Embryonic facial prominence (tissue), 1 donor: ENCODE measurements around the gene PRR19.
"Not testable (repeated sequence)": the region's sequence is repeated elsewhere in the genome, so short reads cannot be mapped to it uniquely, and the experiment has no call there.

ENCODE experiments used
- DNase-seq: peaks from one replicate; pipeline ENCODE4 v3.0.0-alpha.2; 2016; ENCODE audit errors: extremely low spot score

Gene PRR19

DNA sequence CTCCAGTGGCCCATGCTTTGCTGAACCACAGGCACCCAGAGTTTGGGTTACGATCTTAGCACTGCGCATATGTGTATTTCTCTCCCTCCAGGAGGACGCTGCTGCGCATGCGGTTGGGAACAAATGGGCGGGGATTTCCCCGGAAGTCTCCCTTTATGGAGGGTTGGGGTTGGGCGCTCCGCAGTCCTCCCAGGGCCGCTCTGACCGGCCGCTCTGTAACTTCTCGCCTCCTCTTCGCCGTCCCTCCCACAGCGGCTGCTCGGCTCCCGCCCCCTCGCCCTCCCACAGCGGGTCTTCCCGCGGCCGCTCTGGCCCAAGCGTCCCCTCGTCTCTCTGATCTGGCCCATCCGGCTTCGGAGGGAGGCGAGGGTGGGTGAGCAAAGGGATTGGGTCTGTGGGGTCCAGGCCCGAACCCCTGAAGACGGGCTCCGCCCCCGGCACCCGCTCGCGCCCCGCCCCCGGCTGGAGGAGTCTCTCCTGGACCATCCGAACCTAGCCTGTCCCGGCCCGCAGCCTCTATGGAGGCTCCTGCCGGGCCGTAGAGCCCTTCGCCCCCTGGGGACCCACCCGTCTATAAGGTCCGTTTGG is 23.5 kb downstream of the PRR19 start, which contains the start of gene MEGF8:
Gene MEGF8, plus strand, starts transcription at position 328 of the 588 bp plus-strand sequence. CDS start 609 bp downstream, outside the sequence.
- DNase-seq: peak; percentile 97

DNA sequence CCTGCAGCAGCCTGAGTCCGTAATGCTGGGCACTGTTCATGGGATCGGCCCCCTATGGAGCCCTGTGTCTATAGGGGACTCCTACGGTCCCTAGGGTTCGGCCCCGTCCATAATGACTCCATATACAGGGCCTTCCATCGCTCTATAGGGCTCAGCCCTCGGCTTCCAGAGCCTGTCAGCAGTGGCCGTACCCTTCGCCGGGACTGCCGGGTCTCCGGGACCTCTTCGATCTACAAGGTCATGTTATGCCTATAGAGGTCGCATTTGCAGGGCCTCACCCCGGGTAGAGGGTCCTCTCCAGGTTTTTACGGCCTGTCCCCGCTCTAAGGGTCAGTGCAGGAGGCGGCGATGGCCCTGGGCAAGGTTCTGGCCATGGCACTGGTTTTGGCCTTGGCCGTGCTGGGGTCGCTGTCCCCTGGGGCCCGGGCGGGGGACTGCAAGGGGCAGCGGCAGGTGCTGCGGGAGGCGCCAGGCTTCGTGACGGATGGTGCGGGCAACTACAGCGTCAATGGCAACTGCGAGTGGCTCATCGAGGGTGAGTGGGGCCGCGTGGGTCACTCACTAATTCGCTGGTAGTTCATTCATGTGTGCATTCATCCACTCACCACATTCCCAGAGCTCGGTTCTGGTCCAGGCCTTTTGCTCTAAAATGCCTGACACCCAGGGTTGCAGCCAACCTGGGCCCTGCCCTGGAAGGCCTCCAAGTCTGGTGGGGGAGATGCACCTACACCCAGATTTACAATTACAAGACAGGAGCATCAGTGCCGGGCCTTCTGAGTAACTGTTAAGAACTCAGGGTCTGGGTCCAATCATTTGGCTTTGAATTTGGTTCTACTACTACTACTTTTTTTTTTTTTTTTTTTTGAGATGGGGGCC is 24.2 kb downstream of the PRR19 start:
- no peak for DNase-seq

DNA sequence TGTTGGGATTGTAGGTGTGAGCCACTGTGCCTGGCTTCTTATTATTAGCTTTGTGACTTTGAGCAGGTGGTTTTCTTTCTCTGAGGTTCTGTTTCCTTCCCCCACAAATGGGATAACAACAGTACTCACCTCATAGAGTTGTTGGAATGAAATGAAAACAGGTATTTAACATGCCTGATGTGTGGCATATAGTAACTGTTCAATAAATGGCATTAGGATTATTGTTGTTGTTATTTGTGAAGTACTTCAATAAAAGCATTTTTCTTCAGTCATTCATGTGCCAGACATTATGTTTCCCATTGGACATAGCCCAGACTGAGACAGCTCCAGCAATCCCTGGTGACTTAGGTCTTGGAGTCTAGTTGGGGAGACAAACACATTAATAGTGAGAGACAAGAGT is 25.0 kb downstream of the PRR19 start:
- no peak for DNase-seq

DNA sequence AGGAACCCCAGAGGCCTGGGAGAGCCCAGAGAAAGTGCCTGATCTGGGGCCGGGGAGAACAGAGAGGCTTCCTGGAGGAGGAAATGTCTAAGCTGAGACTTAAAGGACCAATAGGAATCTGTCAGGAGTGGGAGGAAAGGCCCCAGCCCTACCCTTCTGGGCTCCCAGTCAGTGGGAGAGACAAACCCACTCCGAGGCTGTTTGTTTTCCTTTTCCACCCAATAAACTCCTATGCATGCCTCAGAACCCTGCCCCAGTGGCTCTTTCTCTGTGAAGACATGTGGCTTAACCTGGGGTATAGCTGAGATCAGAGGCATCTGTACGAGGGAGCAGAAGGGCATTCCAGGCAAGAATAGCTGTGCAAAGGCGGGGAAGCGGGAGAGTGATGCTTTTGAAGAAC is 25.4 kb downstream of the PRR19 start:
- DNase-seq: no peak

DNA sequence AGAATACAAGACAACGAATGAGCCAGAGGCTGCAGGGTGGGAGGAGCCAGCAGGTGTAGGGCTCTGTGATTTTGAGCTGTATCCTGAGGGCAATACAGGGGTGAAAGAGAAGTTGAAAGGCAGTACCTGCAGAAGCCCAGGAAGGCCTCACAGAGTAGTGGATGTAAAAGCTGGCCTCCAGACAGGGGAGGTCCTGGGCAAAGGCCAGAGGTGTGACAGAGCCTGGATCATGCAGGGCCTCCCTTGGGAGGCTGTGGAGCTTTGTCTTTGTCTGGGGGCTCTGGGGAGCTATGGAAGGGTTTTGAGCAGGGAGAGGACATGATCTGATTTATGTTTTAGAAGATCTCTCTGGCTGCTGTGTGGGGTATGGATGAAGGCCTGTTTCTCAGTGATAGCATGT is 26.2 kb downstream of the PRR19 start:
- DNase-seq: no peak

DNA sequence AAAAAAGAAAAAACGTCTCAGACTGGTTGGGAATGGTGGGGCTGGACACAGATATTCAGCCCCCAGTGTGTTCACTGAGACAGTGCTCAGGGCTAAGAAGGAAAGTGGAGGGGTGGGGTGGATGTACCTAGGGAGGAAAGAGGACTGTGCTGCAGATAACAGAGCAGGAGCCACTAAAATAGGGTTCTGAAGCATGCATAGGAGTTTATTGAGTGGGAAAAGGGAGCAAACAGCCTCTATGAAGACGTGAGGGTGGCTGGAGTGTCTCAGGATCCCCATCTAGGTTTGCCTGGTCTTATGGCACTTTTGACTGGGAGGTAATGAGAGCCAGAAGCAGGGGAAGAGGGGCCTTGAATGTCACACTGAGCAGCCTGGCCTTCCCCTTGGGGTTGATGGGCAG is 26.9 kb downstream of the PRR19 start:
- no peak for DNase-seq

DNA sequence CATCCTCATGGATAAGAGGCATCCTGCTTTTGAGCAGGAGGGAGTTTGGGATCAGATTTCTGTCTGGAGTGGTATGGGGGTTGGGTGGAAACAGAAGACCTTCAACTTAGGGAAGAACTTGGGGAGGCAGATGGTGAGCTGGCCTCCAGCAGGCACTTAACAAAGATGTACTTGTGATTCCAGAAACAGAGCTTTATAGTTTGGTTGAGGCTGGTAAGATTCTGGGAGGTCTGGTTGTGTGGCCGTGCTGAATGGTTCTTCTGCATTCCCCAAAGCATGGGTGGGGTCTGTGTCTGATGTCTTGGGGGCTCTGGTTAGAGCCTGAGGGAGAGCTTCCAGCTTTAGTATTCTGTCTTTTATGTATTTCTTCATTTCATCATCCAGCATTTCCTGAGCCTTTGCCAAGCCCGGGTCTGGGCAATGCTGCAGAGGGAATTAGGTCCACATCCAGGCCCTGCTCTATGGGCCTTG is 28.3 kb downstream of the PRR19 start:
- no peak for DNase-seq

DNA sequence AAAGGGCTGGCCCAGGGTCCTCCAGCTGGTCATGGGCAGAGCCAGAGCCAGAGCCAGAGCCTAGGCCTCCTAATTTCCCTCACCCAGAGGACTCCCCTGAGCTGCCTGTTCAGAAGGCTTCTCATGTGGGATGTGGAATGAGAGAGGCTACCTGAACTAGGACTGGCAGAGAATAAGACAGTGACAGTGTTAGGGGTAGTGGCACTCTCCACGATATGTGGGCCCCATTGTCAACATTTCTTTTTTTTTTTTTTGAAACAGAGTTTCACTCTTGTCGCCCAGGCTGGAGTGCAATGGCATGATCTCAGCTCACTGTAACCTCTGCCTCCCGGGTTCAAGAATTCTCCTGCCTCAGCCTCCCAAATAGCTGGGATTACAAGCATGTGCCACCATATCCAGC is 29.4 kb downstream of the PRR19 start:
- not testable (repeated sequence) for DNase-seq

DNA sequence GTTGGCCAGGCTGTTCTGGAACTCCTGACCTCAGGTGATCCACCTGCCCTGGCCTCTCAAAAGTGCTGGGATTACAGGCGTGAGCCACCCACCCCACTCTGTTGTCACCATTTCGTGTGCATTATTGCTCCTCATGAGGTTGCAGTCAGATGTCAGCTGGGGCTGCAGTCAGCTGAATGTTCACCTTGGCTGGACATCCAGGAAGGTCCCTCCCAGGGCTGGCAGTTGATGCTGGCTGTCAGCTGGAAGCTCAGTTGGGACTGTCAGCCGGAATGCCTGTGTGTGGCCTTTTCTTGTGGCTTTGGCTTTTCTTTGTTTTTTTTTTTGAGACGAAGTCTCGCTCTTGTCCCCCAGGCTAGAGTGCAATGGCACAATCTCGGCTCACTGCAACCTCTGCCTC is 30.1 kb downstream of the PRR19 start:
- no peak for DNase-seq

DNA sequence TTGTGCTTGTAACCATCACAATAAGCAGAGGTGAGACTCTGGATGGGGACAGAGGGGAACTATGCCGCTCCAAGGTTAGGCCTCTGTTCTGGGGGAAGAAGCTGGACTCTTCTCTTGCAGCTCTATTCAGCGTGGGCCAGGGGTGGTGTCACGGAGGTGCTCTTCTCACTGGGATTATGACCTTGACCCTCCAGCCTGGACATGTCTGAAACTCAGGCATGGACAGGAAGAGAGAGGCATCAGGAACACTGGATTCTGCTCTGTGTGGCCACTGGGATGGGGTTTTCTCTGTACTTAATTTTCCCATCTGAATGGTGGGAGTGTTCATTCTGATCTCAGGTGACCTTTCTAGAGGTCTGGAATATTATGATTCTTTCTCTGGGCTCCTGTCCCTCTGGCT is 31.1 kb downstream of the PRR19 start:
- DNase-seq: no peak

DNA sequence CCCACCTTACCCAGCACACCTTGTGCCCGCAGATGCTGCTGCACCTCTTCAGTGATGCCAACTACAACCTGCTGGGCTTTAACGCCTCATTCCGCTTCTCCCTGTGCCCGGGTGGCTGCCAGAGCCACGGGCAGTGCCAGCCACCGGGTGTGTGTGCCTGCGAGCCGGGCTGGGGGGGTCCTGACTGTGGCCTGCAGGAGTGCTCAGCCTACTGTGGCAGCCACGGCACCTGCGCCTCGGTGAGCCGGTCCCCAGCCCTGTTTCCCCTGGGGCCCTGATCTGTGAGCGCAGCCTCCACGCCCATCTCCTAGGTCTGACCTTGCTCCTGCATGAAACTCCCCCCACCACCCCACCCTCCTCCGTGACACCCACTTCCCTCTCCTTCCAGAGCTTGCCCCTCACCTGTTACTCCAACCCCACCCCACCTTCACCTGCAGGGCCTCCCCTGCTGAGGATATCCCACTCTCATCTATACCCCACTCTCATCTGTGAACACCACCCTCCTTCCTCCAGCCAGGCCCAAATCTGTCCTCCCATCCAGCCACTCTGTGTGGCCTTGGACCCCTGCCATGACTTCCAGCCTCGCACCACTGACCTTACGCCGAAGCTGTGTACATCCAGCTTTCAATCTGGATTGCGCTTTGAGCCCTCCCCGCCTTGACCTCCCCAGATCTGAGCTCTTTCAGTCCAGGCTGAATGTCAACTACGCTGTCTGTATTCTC is 32.2 kb downstream of the PRR19 start:
- no peak for DNase-seq

DNA sequence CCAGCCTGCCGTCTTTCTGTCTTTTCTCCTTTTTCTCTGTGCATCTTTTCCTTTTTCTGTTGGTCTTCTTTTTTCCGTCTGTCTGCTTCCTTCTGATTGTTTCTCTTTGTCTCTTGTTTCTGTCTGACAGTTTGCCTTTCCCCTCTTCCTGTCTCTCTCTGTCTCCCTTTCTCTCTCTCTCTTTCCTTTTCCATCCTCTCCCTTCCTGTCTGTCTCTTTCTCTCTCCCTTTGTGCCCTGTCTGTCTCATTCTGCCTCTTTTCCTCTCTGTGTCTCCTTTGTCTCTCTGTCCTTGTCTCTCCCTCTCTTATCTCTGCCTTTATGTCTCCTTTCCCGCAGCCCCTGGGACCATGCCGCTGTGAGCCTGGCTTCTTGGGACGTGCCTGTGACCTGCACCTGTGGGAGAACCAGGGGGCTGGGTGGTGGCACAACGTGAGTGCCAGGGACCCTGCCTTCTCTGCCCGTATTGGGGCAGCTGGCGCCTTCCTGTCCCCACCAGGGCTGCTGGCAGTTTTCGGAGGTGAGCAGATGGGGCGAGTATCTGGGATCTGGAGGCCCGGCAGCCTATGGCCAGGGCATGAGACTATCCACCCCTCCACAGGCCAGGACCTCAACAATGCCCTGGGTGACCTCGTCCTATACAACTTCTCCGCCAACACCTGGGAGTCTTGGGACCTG is 32.9 kb downstream of the PRR19 start:
- no peak for DNase-seq

DNA sequence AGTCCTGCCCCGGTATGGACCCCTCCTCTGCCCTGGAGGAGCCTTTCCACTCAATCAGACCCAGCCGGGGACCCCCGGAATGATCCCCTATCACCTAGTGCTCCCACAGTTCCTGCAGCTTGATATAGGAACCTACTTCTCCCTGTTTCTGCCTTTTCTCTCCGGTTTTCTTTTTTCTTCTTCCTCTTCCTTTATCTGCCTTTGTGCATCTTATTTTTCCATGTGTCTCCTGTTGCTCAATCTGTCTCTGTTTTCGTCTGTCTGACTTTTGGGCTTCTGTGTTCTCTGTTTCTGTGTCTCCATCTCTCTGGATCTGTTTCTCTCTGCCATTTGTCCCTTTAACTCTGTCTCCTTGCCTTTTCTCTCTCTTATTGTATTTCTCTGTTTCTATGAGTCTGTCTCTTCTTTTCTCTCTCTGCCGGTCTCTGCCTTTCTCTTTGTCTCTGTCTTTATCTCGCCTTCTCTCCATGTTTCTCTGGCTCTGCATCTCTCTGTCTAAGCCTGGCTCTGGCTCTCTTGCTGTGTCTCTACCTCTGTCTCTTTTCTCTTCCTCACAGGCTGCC is 33.5 kb downstream of the PRR19 start:
- DNase-seq: no peak

DNA sequence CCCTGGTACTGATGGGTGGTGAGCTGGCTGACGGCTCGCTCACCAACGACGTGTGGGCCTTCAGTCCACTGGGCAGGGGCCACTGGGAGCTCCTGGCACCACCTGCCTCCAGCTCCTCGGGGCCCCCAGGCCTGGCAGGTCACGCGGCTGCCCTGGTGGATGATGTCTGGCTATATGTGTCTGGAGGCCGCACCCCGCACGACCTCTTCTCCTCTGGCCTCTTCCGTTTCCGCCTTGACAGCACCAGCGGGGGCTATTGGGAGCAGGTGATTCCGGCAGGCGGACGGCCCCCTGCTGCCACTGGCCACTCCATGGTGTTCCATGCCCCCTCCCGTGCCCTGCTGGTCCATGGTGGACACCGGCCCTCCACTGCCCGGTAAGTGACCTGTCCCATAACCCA is 34.0 kb downstream of the PRR19 start:
- no peak for DNase-seq

DNA sequence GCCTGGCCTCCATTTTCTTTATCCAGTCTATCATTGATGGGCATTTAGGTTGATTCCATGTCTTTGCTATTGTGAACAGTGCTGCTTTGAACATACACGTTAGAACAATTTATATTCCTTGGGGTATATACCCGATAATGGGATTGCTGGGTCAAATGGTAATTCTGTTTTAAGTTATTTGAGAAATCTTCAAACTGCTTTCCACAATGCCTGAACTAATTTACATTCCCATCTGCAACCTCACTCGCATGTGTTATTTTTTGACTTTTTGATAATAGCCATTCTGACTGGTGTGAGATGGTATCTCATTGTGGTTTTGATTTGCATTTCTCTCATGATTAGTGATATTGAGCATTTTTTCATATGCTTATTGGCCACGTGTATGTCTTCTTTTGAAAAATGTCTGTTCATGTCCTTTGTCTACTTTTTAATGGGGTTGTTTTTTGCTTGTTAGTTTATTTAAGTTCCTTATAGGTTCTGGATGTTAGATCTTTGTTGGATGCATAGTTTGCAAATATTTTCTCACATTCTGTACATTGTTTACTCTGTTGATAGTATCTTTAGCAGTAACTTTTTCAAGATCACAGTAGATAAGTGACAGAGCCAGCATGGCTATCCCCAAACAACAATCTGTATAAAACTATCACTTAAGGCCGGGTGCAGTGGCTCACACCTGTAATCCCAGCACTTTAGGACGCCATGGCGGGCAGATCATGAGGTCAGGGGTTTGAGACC is 37.4 kb downstream of the PRR19 start:
- DNase-seq: not testable (repeated sequence)

DNA sequence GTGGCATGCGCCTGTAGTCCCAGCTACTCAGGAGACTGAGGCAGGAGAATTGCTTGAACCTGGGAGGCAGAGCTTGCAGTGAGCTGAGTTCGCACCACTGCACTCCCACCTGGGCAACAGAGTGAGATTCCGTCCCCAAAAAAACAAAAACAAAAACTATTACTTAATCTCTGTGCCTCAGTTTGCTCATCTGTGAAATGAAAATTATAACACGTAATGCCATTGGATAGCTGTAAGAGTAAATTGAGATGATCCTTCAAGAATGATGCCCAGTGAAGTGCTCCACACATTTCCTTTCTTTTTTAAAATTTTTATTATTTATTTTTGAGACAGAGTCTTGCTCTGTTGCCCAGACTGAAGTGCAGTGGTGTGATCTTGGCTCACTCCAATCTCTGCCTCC is 38.0 kb downstream of the PRR19 start:
- not testable (repeated sequence) for DNase-seq

DNA sequence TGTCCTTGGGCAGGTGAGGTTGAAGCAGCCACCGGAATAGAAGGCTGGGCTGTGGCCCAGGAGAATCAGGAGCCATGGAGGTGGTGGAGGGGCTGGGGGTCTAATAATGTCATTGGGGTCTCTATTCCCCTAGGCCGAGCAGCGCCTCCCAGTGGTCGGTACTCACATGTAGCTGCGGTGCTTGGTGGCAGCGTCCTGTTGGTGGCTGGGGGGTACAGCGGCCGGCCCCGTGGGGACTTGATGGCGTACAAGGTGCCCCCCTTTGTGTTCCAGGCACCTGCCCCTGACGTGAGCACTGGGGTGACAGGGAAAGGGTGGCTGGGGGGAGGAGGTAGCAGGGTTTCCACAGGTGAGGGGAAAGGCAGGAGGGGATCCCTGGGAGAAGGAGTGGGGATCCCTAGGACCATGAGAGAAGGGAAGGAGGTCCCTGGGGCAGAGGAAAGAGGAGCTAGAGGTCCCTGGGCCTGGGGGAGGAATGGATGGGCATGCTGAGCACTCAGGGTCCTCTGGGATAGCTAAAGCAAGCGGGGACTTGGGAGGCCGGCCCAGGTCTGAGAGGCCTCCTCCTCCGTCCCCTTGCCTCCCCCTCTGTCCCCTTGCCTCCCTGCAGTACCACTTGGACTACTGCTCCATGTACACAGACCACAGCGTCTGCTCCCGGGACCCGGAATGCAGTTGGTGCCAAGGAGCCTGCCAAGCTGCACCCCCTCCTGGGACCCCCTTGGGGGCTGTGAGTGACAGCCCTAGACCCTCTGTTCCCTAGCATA is 41.6 kb downstream of the PRR19 start:
- no peak for DNase-seq

DNA sequence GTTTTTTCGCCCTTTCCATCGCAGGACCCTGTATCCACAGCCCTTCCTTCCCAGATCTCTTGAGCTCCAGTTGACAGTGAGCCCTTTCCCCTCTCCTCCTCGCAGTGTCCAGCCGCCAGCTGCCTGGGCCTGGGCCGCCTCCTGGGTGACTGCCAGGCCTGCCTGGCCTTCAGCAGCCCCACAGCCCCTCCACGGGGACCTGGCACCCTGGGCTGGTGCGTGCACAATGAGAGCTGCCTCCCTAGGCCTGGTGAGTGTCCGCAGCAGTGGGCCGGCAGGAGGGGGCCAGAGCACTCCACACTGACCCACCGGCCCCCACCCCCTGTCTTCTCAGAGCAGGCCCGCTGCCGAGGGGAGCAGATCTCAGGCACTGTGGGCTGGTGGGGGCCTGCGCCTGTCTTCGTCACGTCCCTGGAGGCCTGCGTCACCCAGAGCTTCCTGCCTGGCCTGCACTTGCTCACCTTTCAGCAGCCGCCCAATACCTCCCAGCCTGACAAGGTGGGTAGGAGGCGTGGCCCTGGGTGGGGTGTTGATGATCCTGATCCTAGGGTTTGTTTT is 42.5 kb downstream of the PRR19 start:
- DNase-seq: no peak

DNA sequence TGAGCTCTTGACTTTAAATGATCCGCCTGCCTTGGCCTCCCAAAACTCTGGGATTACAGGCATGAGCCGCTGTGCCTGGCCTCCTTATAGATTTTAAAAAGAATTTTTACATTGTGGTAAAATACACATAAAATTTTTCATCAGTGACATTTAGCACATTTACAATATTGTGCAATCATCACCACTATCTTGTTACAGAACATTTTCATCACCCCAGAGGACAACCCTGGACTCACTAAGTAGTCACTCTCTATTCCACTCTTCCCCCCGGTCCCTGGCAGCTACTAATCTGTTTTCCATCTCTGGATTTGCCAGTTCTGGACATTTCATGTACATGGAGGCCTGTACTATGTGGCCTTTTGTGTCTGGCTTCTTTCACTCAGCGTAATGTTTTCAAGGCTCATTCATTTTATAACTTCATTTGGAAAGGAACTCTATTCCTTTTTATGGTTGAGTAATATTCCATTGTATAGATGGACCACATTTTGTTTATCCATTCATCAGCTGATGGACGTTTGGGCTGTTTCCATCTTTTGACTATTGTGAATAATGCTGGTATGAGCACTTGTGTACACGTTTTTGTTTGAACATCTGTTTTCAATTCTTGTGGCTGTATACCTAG is 43.4 kb downstream of the PRR19 start:
- DNase-seq: no peak
